K562 (cell line): ENCODE data around the gene GPD2. TPM values are rescaled to one million over a fixed set of nuclear protein-coding genes. Genes with fewer than 3 reads are reported as not detected.

Experiments used
- BDP1 ChIP-seq: IDR thresholded peaks from 3 replicates; pipeline ENCODE4 v1.6.1; 2011; ENCODE audit not compliant: insufficient read length, insufficient read depth
- CHCHD3 ChIP-seq: fragments of 250-450 bp; sonication (Bioruptor Pico); IDR thresholded peaks from 2 replicates; pipeline ENCODE4 v2.1.2; 2022; ENCODE audit warnings: mild to moderate bottlenecking
- DEAF1 ChIP-seq: fragments of 450-650 bp; formaldehyde crosslinking; IDR thresholded peaks from 2 replicates; pipeline ENCODE4 v1.4.0; 2020; ENCODE audit warnings: mild to moderate bottlenecking, moderate library complexity
- ELF2 ChIP-seq: fragments of 250-450 bp; sonication (Bioruptor Pico); IDR thresholded peaks from 2 replicates; pipeline ENCODE4 v1.5.0; 2021; ENCODE audit warnings: mild to moderate bottlenecking
- EP300 ChIP-seq: IDR thresholded peaks from 2 replicates; pipeline ENCODE4 v1.6.1; 2012; ENCODE audit warnings: low read length, improper control_type of control experiment
- KAT8 ChIP-seq: fragments of 450-650 bp; IDR thresholded peaks from 2 replicates; pipeline ENCODE4 v1.6.1; 2016; ENCODE audit warnings: low read depth, mild to moderate bottlenecking
- LEF1 ChIP-seq: fragments of 450-650 bp; IDR thresholded peaks from 2 replicates; pipeline ENCODE4 v1.6.1; 2016; ENCODE audit warnings: mild to moderate bottlenecking
- MTA1 ChIP-seq: fragments of 450-650 bp; IDR thresholded peaks from 2 replicates; pipeline ENCODE4 v1.6.1; 2017; ENCODE audit warnings: borderline replicate concordance
- NFIX ChIP-seq: fragments of 250-450 bp; sonication (Bioruptor Pico); IDR thresholded peaks from 2 replicates; pipeline ENCODE4 v1.4.0; 2020; ENCODE audit warnings: low read depth, mild to moderate bottlenecking, moderate library complexity
- SRF ChIP-seq, 2 experiments: fragments of 250-450, 450-650 bp in 1 of 2; sonication (Bioruptor Pico) in 1 of 2; sonication (generic) in 1 of 2; formaldehyde crosslinking; IDR thresholded peaks; 2 replicates each; pipeline versions ENCODE4 v1.5.0 to v1.5.1; 2020 to 2022; ENCODE audit warnings: mild to moderate bottlenecking in 1 of 2, missing genetic modification reagents in 1 of 2
- SUPT5H ChIP-seq: fragments of 450-650 bp; IDR thresholded peaks from 2 replicates; pipeline ENCODE4 v1.6.1; 2016
- TSHZ1 ChIP-seq: fragments of 250-450 bp; sonication (Bioruptor Pico); IDR thresholded peaks from 2 replicates; pipeline ENCODE4 v1.4.0; 2020; ENCODE audit warnings: mild to moderate bottlenecking, moderate library complexity
- ZBTB11 ChIP-seq, 3 experiments: fragments of 200-800 bp in 1 of 3; fragments of 250-450 bp in 1 of 3; fragments of 450-650 bp in 1 of 3; sonication (Bioruptor Pico) in 1 of 3; sonication (Bioruptor generic) in 1 of 3; formaldehyde crosslinking in 1 of 3; IDR thresholded peaks; 2 replicates each; pipeline versions ENCODE4 v1.6.1 to v1.8.0; 2016 to 2022; ENCODE audit warnings: mild to moderate bottlenecking in 2 of 3, missing genetic modification characterization in 2 of 3, missing compliant biosample characterization in 1 of 3, moderate library complexity in 1 of 3
- ZNF184 ChIP-seq: sonication (generic); formaldehyde crosslinking; IDR thresholded peaks from 2 replicates; pipeline ENCODE4 v1.5.0; 2020; ENCODE audit warnings: missing genetic modification reagents
- ZNF263 ChIP-seq: sonication (generic); formaldehyde crosslinking; IDR thresholded peaks from 2 replicates; pipeline ENCODE4 v1.8.0; 2022; ENCODE audit warnings: mild to moderate bottlenecking, missing genetic modification reagents, borderline replicate concordance
- ZNF655 ChIP-seq: fragments of 250-450 bp; sonication (Bioruptor Pico); IDR thresholded peaks from 2 replicates; pipeline ENCODE4 v1.5.0; 2021
- ZNF764 ChIP-seq: fragments of 250-450 bp; sonication (Bioruptor Pico); IDR thresholded peaks from 2 replicates; pipeline ENCODE4 v1.4.0; 2020; ENCODE audit warnings: low read depth, mild to moderate bottlenecking, moderate library complexity
- polyA plus RNA-seq, 8 experiments: library from polyadenylated mRNA; depleted of rRNA in 4 of 8; stranded (reverse) in 5 of 8; unstranded in 3 of 8; fragments of >200 nt; fragmentation: Nextera tagmentation in 2 of 8; fragmentation: Illumina TruSeq in 1 of 8; extraction: Ambion mirVana in 2 of 8; extraction: Trizol in 1 of 8; gene quantifications; 2 replicates each; pipeline versions ENCODE4 v1.2.1 to v1.2.3, GENCODE V29; 2011 to 2014; ENCODE audit warnings: inconsistent platforms in 1 of 8, missing spikeins in 1 of 8
- total RNA-seq, 7 experiments: library from RNA; depleted of rRNA in 6 of 7; stranded (reverse); fragments of >200 nt in 6 of 7; fragmentation: Illumina TruSeq in 2 of 7; extraction: Trizol in 2 of 7; gene quantifications; 2 replicates each; pipeline versions ENCODE4 v1.2.1 to v1.2.3, GENCODE V29; 2011 to 2021; ENCODE audit warnings: low replicate concordance in 1 of 7

Gene GPD2
- total and polyA plus RNA-seq, 9 of the 15 experiments (the other 6 are each of a cell fraction or from before 2014, with no cell fraction given): 5.2 to 39.2 (median 19.0) TPM

- no peak for TF ChIP-seq ZBTB11 (CRISPR knock-in tag; IDR thresholded peaks at IDR 0.05)
- TF ChIP-seq ELF2: no peak
- no peak; the same call in 1 of the 2 replicates for TF ChIP-seq MTA1
- TF ChIP-seq TSHZ1 (CRISPR knock-in tag): no peak
- TF ChIP-seq SRF (CRISPR knock-in tag; IDR thresholded peaks at IDR 0.05): peak in 1 of 2 experiments; percentile 35; a peak in 1 of 4 replicates
- TF ChIP-seq NFIX (CRISPR knock-in tag): no peak
- 0 out of 2 replicates have a peak, but pooled peaks have one; percentile 15 for TF ChIP-seq CHCHD3 (CRISPR knock-in tag)
- TF ChIP-seq BDP1: peak; percentile 96
- TF ChIP-seq SUPT5H: no peak
- TF ChIP-seq EP300: peak; percentile 60; the same call in 1 of the 2 replicates
- peak; percentile 85; the same call in 1 of the 2 replicates for TF ChIP-seq ZNF764 (CRISPR knock-in tag)
- no peak for TF ChIP-seq ZNF263 (CRISPR knock-in tag)
- TF ChIP-seq ZNF655 (CRISPR knock-in tag): no peak
- TF ChIP-seq DEAF1 (CRISPR knock-in tag): peak; percentile 38
- TF ChIP-seq ZNF184 (CRISPR knock-in tag): no peak
- TF ChIP-seq KAT8: no peak
- TF ChIP-seq LEF1: peak; percentile 35; the same call in 1 of the 2 replicates
Observed at GRCh38 chr2:156400706-156401678, 35.2 kb upstream of the GPD2 start (continued).
